ENCODE data around the gene TMEM132D.

Gene TMEM132D

GRCh38 chr12:129115558-129115957, 788.3 kb downstream of the TMEM132D start:
- no peaks in the 10 kb centered on the region for H3K36me3 ChIP-seq (replicated peaks)
- H3K4me3 ChIP-seq: no peak overlapping the region
- H3K27me3 ChIP-seq (ENCODE audit: low read depth): no peaks in the 10 kb centered on the region
- H3K9me3 ChIP-seq: no peaks in the 10 kb centered on the region
- no peaks in the 10 kb centered on the region for H3K4me1 ChIP-seq
- in situ Hi-C loops (cut with MboI; ENCODE audit: low sequenced_read_pairs): no loop called here
- DNase-seq (ENCODE audit: low spot score in 2 of 2): no peak

GRCh38 chr12:129110575-129110974, 793.2 kb downstream of the TMEM132D start:
- H3K4me1 ChIP-seq: no peaks in the 10 kb centered on the region
- H3K36me3 ChIP-seq (replicated peaks): no peaks in the 10 kb centered on the region
- no peaks in the 10 kb centered on the region for H3K9me3 ChIP-seq
- in situ Hi-C loops (cut with MboI; ENCODE audit: low sequenced_read_pairs): no loop called here
- H3K4me3 ChIP-seq: no peak overlapping the region
- DNase-seq (ENCODE audit: low spot score in 2 of 2): no peak
- no peaks in the 10 kb centered on the region for H3K27me3 ChIP-seq (ENCODE audit: low read depth)

DNA sequence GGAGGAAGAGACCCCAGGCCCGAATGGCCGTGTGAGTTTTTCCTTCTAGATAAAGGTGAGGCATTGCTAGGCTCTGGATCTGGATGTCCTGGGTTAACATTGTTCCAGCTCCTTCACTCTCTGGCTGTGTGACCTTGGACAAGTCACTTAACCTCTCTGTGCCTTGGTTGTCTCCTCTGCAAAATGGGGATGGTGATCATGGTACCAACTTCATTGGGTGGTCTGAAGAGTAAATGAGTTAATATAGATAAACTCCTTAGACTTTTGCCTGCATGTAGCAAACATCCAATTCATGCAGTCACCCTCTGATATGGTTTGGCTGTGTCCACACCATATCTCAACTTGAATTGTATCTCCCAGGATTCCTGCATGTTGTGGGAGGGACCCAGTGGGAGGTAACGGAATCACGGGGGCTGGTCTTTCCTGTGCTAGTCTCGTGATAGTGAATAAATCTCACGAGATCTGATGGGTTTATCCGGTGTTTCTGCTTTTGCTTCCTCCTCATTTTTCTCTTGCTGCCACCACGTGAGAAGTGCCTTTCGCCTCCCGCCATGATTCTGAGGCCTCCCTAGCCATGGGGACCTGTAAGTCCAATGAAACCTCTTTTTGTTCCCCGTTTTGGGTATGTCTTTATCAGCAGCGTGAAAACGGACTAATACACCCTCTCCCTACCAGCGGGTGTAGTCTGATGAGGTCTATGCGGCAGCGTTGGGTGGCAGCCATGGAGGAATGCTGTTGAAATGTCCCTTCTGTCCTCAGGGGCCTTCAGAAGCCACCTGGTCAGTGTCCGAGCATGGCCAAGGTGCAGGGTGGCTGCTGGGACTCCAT, 794.4 kb downstream of the TMEM132D start:
- Histone ChIP-seq H3K4me3 (no peak overlapping the region), H3K36me3 (replicated peaks) (no peaks in the 10 kb centered on the region), H3K9me3 (no peaks in the 10 kb centered on the region), H3K27me3 (ENCODE audit: low read depth) (no peaks in the 10 kb centered on the region), H3K4me1 (no peaks in the 10 kb centered on the region)
- in situ Hi-C loops (cut with MboI; ENCODE audit: low sequenced_read_pairs): no loop called here
- DNase-seq (ENCODE audit: low spot score in 2 of 2): no peak

DNA sequence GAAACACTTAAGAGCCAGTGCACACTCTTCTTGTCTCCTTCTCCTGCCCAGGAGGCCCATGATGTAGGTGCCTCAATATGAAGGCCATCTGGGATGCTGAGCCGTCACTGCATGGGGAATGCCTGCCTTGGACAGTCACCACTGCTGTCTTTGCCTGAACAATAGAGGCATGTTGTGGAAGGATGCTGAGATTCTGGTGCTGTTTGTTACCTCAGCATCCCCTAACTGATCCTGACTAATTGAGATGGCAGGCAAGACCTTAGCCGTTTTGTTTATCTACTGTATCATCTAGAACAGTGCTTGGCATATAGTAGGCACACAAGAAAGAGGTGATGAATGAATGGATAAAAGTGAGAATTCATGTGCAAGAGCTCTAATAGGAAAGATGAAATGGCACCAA, 797.1 kb downstream of the TMEM132D start:
- Histone ChIP-seq H3K36me3 (replicated peaks) (no peaks in the 10 kb centered on the region), H3K4me1 (no peaks in the 10 kb centered on the region), H3K27me3 (ENCODE audit: low read depth) (no peaks in the 10 kb centered on the region), H3K9me3 (no peaks in the 10 kb centered on the region), H3K4me3 (no peak overlapping the region)
- DNase-seq (ENCODE audit: low spot score in 2 of 2): no peak
- in situ Hi-C loops (cut with MboI; ENCODE audit: low sequenced_read_pairs): no loop called here

DNA sequence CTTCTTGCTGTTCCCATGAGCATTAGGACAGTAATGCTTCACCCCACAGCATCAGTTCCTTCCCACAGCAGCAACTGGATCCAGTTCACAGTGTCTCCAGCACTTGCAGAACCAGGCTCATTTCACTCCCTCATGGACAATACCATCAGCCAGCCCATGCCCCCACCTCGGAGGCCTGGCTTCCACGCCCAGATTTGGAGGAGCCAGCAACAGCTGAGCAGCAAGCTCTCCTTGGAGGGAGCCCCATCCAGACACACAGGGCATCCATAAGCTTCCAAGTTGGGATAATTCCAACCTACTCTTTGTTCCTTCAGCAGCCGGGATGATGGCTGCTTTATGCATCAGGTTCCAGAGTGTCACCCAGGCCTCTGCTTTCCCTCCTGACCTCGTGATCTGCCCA, 800.6 kb downstream of the TMEM132D start:
- no peak for DNase-seq (ENCODE audit: low spot score in 2 of 2)
- in situ Hi-C loops (cut with MboI; ENCODE audit: low sequenced_read_pairs): no loop called here
- no peaks in the 10 kb centered on the region; the same call in 1 of the 2 replicates for H3K9me3 ChIP-seq

DNA sequence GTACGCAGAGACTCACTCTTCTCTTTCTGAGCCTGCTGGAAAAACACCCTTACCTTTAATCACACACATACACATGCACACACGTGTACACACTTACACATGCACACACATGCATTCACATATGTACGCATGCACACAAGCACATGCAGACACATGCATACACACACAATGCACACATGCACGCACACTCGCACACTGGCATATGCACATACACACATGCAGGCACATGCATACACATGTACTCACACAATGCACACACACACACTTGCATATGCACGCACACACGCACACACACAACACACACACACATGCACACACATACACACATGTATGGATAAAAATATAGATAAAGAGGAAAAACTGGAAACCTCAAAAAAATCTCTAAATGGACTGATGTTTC, 801.6 kb downstream of the TMEM132D start:
- DNase-seq (ENCODE audit: low spot score in 2 of 2): no peak
- H3K4me3 ChIP-seq: no peak overlapping the region
- no peaks in the 10 kb centered on the region; the same call in 1 of the 2 replicates for H3K9me3 ChIP-seq
- H3K27me3 ChIP-seq (ENCODE audit: low read depth): no peaks in the 10 kb centered on the region
- H3K36me3 ChIP-seq (replicated peaks): no peaks in the 10 kb centered on the region
- H3K4me1 ChIP-seq: no peaks in the 10 kb centered on the region
- in situ Hi-C loops (cut with MboI; ENCODE audit: low sequenced_read_pairs): no loop called here

More for the DNA sequence above, 800.6 kb downstream of the TMEM132D start:
- no peaks in the 10 kb centered on the region for H3K36me3 ChIP-seq (replicated peaks)
- H3K4me3 ChIP-seq: no peak overlapping the region
- no peaks in the 10 kb centered on the region for H3K27me3 ChIP-seq (ENCODE audit: low read depth)
- no peaks in the 10 kb centered on the region for H3K4me1 ChIP-seq

GRCh38 chr12:129101816-129102215, 802.0 kb downstream of the TMEM132D start:
- H3K36me3 ChIP-seq (replicated peaks): no peaks in the 10 kb centered on the region
- no peaks in the 10 kb centered on the region for H3K4me1 ChIP-seq
- no peak overlapping the region for H3K4me3 ChIP-seq
- no peak for DNase-seq (ENCODE audit: low spot score in 2 of 2)
- in situ Hi-C loops (cut with MboI; ENCODE audit: low sequenced_read_pairs): no loop called here
- H3K27me3 ChIP-seq (ENCODE audit: low read depth): no peaks in the 10 kb centered on the region
- H3K9me3 ChIP-seq: no peaks in the 10 kb centered on the region; the same call in 1 of the 2 replicates

DNA sequence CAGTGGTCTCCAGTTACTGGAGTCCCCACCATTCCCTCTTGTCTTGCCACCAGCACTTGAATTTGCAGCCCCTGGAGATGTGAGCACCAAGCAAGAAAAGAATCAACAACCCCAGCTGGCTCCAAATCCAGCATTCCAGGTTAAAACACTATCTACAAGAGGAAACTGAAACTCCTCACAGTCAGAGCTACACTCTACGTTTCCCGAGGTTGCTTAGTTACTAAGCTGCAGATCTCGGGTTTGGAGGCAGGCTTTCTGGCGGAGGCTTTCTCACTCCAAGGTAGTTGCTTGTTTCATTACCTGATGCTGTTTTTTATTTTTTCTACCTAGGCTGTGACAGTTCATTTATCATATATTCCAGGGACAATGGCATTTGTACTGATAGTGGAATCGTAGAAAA, 802.4 kb downstream of the TMEM132D start:
- no peaks in the 10 kb centered on the region for H3K36me3 ChIP-seq (replicated peaks)
- H3K4me1 ChIP-seq: no peaks in the 10 kb centered on the region
- no peak for DNase-seq (ENCODE audit: low spot score in 2 of 2)
- H3K4me3 ChIP-seq: no peak overlapping the region
- H3K27me3 ChIP-seq (ENCODE audit: low read depth): no peaks in the 10 kb centered on the region
- no peaks in the 10 kb centered on the region; the same call in 1 of the 2 replicates for H3K9me3 ChIP-seq
- in situ Hi-C loops (cut with MboI; ENCODE audit: low sequenced_read_pairs): no loop called here

DNA sequence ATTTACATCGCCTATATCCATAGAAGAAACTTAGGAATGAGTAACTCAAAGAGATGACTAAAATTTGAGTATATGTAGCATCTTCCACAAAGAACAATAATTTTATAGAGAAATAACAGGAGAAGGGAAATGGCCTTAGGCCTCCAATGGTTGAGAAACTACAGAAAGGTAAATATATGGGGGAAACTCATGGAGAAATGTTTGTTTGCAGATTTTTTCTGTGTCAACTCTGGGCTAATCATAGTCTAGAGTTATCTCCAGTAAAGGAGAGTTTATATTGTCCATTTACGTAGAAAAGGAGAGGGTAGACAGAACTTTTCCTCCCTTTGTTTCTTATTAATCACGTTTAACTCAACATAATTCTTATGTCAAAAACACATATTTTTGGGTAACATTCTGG, 806.4 kb downstream of the TMEM132D start:
- H3K27me3 ChIP-seq (ENCODE audit: low read depth): no peaks in the 10 kb centered on the region
- H3K36me3 ChIP-seq (replicated peaks): no peaks in the 10 kb centered on the region
- H3K9me3 ChIP-seq: no peaks in the 10 kb centered on the region; the same call in 1 of the 2 replicates
- H3K4me3 ChIP-seq: no peak overlapping the region
- no peaks in the 10 kb centered on the region for H3K4me1 ChIP-seq
- in situ Hi-C loops (cut with MboI; ENCODE audit: low sequenced_read_pairs): no loop called here
- no peak for DNase-seq (ENCODE audit: low spot score in 2 of 2)

- H3K36me3 ChIP-seq (replicated peaks): no peaks in the 10 kb centered on the region
- no peaks in the 10 kb centered on the region for H3K4me1 ChIP-seq
- no peaks in the 10 kb centered on the region; the same call in 1 of the 2 replicates for H3K9me3 ChIP-seq
- no peaks in the 10 kb centered on the region for H3K27me3 ChIP-seq (ENCODE audit: low read depth)
- in situ Hi-C loops (cut with MboI; ENCODE audit: low sequenced_read_pairs): no loop called here
- DNase-seq (ENCODE audit: low spot score in 2 of 2): no peak
- H3K4me3 ChIP-seq: no peak overlapping the region
These were observed 806.9 kb downstream of the TMEM132D start for GRCh38 chr12:129096968-129097367.

DNA sequence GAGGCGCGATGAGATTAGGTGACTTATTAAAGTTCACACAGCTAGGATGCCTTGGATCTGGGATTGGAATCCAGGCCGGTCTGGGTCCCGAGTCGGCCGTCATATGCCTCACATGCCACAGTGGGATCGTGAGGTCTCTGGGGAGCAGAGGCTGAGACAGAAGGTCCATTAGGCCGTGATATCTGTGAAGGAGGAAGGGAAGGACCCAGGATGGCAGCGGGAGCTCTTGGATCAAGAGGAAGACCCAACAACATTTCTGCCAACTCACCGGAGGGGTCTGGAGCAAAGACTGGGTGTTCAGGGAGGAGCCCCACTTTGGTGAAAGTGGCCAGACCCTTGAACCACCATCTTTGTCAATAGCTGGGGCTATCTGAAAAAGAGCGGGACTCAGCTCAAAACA, 807.6 kb downstream of the TMEM132D start:
- Histone ChIP-seq H3K4me3 (no peak overlapping the region), H3K9me3 (no peaks in the 10 kb centered on the region; the same call in 1 of the 2 replicates), H3K36me3 (replicated peaks) (no peaks in the 10 kb centered on the region), H3K27me3 (ENCODE audit: low read depth) (no peaks in the 10 kb centered on the region), H3K4me1 (no peaks in the 10 kb centered on the region)
- DNase-seq (ENCODE audit: low spot score in 2 of 2): no peak
- in situ Hi-C loops (cut with MboI; ENCODE audit: low sequenced_read_pairs): no loop called here

DNA sequence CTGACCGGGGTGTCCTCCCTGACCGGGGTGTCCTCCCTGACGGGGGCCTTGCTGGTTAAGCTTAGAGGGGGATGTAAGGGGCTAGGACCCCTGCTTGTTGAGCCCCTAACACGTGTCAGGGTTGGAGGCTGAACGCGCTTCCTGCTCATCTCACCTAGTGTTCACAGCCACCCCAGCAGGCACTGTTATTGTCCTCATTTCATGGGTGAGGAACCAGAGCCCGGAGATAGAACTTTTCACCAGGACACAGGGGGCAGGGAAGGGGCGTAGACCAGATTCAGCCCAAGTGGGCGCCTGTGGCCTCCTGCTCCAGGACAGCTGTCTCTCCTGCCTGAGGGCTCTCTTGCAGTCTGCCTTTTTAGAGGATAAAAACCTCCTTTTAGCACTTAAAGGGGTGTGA, 814.2 kb downstream of the TMEM132D start:
- Histone ChIP-seq H3K36me3 (replicated peaks) (no peaks in the 10 kb centered on the region), H3K4me3 (no peak overlapping the region), H3K27me3 (ENCODE audit: low read depth) (no peaks in the 10 kb centered on the region), H3K9me3 (no peaks in the 10 kb centered on the region), H3K4me1 (no peaks in the 10 kb centered on the region)
- DNase-seq (ENCODE audit: low spot score in 2 of 2): no peak
- in situ Hi-C loops (cut with MboI; ENCODE audit: low sequenced_read_pairs): no loop called here

DNA sequence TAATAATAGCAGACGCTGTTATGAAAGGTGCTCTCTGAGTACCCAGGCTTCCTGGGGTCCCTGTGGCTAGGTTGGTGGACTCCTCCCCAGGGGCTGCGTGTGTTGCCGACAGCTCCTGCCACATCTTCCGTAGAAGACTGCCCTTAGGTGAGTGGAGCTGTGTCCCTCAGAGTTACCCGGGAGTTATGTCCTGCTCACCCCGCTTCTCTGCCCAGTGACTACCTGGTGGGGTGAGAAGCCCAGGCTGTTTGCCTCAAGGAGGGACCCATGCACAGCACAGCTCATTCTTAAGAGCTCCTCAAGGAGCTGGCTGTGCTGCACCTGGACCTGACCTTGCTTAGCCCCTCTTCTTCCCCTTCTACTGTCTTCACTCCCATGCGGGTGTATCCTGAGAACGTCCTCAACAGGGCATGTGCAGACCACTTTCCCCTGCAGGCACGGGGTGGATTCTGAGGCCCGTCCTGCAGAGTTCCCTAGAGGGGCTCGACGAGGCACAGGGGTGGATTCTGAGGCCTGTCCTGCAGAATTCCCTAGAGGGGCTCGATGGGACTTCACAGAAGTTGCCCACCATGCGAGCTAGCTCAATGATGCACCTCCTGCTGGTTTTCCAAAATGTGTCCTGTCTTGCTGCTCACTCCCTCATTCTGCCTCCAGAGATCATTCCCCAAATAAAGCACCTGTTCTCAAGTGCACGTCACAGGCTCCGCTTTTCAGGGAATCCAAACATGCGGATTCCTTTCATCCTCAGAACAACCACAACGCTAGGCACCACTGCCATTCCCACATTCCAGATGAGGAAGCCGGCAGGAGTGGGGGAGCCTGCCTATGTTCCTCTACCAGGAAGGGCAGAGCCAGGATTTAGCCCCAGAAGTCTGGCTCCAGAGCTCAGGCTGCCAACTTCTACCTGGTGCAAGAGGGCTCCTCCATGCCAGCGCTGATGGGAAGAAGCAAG, 818.7 kb downstream of the TMEM132D start:
- H3K4me1 ChIP-seq: no peaks in the 10 kb centered on the region
- no peaks in the 10 kb centered on the region for H3K9me3 ChIP-seq
- no peaks in the 10 kb centered on the region for H3K27me3 ChIP-seq (ENCODE audit: low read depth)
- no peak overlapping the region for H3K4me3 ChIP-seq
- in situ Hi-C loops (cut with MboI; ENCODE audit: low sequenced_read_pairs): no loop called here
- no peak for DNase-seq (ENCODE audit: low spot score in 2 of 2)
- no peaks in the 10 kb centered on the region for H3K36me3 ChIP-seq (replicated peaks)

Data from HAP-1 (cell line).